Measurements from ENCODE around the gene FOCAD.

DNA sequence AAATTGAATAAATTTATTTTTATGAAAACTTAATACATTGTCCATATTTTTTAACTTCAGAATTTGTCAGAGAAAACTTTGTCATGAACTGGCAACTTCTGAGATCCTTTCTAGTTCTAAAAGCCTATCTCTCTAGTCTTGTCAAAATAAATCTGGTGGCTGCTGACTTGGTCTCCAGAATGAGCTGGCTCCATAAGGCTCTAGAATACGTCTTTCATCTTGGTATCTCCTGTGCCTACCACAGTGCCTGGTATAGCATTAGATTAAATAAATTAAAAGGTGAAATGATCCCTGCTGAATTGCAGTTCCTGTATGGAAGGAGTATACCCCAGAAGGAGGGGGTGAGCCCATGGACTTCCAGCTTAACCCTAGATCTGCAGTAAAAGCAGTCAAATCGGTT is 2.6 kb upstream of the FOCAD start:
- TF ChIP-seq CTCF (IDR thresholded peaks at IDR 0.05) (no peak), EZH2 (IDR thresholded peaks at IDR 0.05; ENCODE audit: borderline replicate concordance, insufficient read depth, low read depth, low read length, poor library complexity, severe bottlenecking) (no peak)
